Sigmoid colon (tissue), 3 donors: ENCODE measurements around the gene SORCS1.

ENCODE experiments used
- CTCF ChIP-seq, 4 experiments: fragments of 450-650 bp in 3 of 4; fragments of 200-600 bp in 1 of 4; IDR thresholded peaks; one replicate each; pipeline ENCODE4 v1.5.1; 2016 to 2019; ENCODE audit warnings: antibody characterized with exemption in 4 of 4, mild to moderate bottlenecking in 3 of 4, moderate library complexity in 2 of 4
- POLR2A ChIP-seq, 2 donors: fragments of 450-650 bp; IDR thresholded peaks; one replicate each; pipeline ENCODE4 v1.6.1; 2016; ENCODE audit warnings: antibody characterized with exemption in 2 of 2, mild to moderate bottlenecking in 2 of 2, moderate library complexity in 2 of 2

DNA sequence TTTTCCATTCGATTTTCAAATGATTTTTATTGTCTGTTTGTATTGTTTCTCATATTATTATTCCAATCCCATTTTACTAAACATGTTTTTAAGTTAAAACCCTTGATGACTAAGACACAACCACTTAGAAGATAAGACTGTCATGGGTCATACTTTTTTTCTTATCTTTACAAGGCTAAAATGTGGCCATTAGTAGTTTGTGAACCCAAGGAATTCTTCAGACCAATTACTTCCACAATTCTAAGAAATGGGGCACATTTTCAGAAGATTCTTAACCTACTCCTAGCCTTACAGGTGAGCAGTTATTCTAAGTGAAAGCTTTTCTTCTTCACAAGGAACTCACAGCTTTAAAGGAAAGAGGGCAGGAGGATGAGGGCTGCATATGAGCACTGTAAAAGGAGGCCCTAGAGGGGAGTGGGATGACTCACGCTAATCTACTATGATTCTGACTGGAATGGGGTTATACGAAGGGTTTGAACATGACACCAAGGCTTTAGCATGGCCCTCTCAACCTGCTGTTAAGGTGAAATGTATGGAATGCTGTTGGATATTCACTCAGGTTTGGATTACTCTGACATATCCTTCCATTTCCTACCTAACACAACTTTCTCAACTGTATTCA, 81.0 kb downstream of the SORCS1 start:
- TF ChIP-seq CTCF (IDR thresholded peaks at IDR 0.05), result no peak
- no peak for TF ChIP-seq POLR2A (IDR thresholded peaks at IDR 0.05)
